Pons (tissue), 1 donor: ENCODE data around the gene C4orf54.

Source experiments
- DNase-seq: peaks from one replicate; pipeline ENCODE4 v3.0.0-alpha.2; 2016; ENCODE audit warnings: low spot score

Gene C4orf54

GRCh38 chr4:99657798-99658197 lies at the start of gene C4orf54:
Gene C4orf54, minus strand, starts transcription at chr4:99657828. Its CDS starts 3,180 bp downstream, at chr4:99654648.
- no peak for DNase-seq

GRCh38 chr4:99705891-99706290 lies 48.3 kb upstream of the C4orf54 start:
- no peak for DNase-seq

GRCh38 chr4:99696801-99697200 lies 39.2 kb upstream of the C4orf54 start:
- DNase-seq: peak; percentile 19

- no peak for DNase-seq
Observed at GRCh38 chr4:99693140-99693539, 35.5 kb upstream of the C4orf54 start.

- DNase-seq: no peak
Observed at GRCh38 chr4:99690990-99691389, 33.4 kb upstream of the C4orf54 start.

GRCh38 chr4:99690472-99690871 lies 32.8 kb upstream of the C4orf54 start:
- no peak for DNase-seq

DNA sequence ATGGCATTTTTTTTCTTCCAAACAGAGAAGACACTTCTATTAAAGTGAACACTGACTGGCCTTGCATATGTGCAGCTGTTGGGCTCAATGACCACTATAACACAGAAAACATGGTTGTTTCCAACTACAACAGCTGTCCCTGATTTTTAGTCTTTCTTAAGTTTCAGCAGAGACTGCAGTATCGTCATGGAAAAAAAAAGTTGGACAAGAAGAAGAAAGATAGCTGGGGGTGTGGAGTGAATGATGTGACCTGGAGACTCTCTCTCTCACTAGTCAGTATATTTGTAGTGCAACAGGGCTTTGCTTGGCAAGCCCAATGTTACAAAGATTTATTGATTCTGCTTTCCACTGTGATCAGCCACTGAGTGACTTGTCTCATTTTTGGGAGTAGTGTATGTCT lies 29.5 kb upstream of the C4orf54 start:
- no peak for DNase-seq

DNA sequence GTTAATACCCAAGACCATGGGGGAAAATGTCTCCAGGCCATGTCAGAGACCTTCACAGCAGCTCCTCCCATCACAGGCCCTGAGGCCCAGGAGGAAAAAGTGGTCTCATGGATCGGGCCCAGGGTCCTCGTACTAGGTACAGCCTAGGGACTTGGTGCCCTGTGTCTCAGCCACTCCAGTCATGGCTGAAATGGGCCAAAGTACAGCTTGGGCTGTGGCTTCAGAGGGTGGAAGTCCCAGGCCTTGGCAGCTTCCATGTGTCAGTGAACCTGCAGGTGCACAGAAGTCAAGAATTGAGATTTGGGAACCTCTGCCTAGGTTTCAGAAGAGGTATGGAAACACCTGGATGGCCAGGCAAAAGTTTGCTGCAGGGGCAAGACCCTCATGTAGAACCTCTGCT lies 27.6 kb upstream of the C4orf54 start:
- no peak for DNase-seq

DNA sequence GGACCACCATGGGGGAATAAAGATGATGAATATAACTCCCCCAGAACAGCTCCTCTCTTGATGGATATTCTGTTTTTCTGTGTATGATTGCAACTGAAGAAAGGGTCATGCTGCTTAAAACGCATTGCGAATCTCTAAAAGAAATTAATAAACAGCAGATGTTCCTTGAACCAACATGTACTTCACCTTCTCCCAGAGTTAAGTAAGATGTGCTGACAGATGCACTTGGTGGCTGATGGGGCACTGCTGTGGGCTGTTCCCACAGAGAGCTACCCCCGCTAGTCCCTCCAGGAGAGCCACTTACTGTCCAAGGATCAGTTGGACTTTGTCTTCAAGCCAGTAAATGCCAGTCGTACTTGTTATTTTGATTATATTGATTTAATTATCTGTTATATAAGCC lies 26.3 kb upstream of the C4orf54 start:
- DNase-seq: no peak

DNA sequence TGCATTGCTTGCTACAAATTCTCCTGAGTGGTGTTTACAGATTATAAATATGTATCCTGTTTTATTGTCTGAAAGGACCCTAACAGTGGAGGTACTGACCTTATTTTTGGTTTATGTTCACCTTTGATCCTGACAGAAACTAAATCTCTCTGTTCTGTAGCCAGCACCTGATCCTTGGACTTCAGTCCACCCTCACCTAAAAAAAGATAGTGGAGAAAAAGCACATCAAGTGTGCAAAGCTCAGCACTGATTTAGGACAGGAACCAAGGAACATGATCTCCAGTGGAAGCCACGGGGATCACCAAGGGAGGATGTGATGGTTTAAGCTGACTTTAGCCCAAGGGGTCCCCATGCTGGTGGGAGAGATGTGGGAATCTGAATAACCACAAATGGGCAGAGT lies 22.3 kb upstream of the C4orf54 start:
- DNase-seq: no peak

DNA sequence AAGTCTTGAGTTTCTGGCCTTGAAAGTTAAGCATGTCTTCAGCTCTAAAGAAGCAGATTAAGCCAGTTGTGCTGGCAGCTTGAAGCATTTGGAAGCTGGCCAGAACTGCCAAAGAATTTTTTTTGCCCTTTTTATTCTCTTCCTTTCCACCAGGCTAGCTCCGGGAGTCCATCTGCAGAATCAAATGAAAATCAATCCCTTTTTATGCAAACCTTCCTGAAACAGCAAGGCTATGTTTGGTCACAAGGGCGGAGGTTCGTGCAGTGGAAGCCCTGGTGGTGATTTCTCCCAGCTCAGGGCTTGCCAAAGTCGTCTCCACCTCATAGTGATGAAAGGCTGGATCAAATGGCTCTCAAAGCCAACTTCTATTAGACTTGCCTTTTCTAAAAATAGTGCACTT lies 21.6 kb upstream of the C4orf54 start:
- peak; percentile 17 for DNase-seq

DNA sequence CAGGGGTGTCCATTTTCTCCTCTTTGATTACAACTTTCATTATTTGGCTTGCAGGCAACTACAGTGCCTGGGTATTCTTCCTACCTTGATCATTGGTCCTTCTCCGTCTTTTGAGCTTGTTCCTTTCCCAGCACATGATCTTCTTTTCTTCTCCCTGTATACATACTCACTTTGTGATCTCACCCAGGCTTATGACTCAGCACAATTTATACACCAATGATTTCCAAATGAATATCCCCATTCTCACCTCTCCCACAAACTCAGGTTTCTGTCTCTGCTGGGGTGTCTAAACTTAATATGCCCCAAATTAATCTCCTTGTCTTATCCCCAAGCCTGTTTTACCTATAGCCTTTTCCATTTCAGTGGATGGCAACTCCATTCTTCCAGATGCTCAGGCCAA lies 19.5 kb upstream of the C4orf54 start:
- DNase-seq: no peak

DNA sequence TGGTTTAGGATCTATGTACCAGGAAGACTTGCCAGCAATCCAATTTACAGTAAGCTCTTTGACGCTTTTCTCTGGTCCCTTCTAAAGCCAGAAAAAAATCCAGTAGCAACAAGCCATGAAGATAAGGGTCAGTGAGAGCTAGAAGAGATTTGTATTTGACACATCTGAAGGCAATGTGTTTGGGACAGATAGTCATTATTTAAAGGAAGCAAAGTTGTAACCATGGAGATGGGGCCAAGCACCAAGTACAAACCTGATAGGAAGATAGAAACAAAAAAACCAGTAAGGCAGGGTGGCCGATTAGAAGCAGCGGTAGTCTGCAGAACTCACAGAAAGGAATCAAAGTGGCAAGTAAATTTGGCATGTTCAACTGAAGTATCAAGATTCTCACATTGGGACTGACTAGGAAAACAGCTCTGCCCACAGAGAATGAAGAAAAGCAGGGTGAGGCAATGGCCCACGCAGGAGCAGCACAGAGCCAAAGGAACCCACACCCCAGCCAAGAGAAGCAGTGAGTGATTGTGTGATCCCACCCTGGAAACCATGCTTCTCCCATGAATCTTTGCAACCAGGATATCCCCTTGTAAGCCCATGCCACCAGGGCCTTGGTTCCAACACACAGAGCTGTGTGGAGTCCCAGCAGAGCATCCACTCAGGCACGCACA lies 12.9 kb upstream of the C4orf54 start:
- DNase-seq: no peak

DNA sequence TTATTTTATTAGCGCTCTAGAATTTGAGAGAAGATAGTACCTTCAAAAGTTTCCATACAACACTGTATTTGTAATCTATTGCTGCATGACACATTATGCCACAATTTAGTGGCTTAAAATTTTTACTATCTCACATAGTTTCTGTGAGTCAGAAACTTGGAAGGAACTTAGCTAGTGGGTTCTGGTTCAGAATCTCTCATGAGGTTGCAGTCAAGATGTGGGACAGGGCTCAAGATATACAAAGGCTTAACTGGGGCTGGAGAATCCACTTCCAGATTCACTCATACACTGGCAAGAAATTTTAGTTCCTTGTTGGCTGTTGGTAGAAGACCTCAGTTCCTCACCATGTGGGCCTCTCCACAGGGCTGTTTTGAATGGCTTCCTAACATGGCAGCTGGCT lies 11.5 kb upstream of the C4orf54 start:
- DNase-seq: no peak

DNA sequence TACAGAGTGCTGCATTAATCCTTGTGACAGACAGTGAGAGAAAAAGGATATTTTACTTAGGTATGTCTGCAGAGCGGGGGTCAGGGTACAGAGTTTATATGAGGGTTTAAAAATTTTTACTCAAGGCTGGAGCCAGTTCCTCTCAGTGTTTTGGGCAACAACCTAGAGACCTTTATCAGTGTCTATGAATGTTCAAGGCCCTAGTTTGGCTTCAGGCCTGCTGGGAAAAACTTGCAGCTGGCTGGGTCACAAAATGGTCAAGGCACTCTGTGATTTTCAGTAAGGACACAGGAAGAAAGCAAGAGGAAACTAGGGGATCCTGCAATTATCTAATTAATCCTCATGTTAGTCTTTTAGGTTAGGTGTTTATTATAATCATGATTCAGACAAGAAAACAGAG lies 10.8 kb upstream of the C4orf54 start:
- DNase-seq: no peak

DNA sequence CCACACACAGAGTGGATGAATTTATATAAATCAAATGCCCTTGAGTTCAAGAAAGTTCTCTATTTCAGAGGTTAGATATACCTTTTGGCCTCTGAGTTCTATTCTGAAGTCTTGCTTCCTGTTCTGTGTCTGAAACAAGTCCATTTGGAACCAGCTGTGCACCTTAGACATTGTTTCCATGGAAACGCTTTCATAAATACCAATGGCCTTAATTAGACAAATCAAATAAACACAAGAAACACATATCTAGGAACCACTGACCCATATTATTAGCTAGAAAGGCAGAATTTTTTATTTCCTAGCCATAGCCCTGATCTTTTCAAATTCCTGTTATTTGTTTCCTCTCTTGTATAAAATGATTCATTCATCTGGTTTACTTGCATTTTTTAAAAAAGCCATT lies 8.4 kb upstream of the C4orf54 start:
- no peak for DNase-seq

DNA sequence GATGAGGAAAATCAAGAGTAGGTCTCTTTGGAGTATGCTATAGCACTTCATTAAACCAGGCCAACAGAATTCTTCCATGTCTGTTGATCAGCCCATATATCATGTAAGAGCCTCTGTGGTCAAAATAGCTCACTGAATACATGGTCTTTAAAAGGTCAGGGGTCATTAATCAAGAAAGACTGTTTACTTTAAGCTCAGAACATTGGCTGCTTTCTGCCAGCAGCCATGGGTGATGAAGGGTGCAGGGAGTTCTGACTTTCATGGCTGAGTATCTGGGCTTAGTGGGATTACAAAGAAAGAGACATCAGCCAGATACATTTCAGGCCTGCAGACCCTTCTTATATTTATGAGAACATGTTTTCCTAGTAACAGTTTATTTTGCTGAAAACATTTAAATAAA lies 7.1 kb upstream of the C4orf54 start:
- DNase-seq: no peak

- no peak for DNase-seq
Observed at GRCh38 chr4:99661907-99662306, 4.3 kb upstream of the C4orf54 start.

- no peak for DNase-seq
Observed at GRCh38 chr4:99658666-99659065, 1.0 kb upstream of the C4orf54 start.

DNA sequence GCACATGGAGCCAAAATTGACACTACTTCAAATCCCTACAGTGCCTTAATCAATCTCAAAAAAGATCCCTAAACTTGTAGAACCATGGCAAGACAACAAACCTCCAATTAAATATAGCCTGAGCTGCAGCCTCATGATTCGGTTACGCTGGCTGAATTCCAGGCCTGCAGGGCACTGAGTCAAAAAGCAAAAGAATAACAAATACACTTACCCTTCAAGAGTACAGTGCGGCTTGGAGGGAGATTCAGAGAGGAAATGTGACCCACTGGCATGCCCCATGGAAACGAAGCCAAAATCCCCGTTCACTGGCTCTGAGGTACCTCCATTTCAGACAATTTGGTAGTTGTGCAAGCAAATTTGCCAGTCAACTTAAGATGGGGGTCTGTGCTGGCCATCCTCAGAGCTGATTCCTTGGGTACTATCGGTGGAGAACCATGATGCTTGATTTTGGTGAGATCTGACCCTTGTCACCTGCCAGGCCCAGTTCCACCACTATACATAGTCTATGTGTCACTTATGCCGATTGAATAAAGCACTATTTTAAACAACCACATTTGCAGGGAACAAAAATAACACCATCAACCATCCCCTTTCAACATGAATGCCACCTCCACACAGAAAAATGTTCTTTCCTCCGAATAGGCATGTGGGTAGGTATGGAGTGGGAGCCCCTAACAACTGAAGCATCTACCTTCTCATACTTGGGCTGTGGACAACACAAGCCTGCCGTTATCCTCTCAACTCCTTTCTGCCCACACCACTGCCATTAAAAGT lies 2.1 kb downstream of the C4orf54 start:
- no peak for DNase-seq

DNA sequence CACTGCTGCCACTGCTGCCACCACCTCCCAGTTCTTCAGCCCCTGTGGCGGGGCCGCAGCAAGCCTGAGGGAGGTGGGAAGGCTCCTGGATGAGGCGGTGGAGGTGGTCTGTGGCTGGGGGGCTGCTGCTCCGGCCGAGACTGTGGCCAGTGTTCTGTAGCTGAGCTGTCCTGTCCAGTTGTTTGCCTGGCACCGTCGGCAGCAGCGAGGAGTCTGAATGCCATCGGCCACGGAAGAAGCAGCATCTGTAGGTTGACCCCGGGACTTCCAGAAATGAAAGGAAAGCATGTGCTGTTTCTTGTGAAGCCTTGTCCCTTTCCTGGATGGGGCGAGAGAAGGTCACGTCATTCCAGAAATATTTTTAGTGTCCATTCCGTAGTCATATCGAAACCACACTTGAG lies 3.3 kb downstream of the C4orf54 start:
- no peak for DNase-seq

GRCh38 chr4:99653916-99654315 lies 3.7 kb downstream of the C4orf54 start:
- no peak for DNase-seq

DNA sequence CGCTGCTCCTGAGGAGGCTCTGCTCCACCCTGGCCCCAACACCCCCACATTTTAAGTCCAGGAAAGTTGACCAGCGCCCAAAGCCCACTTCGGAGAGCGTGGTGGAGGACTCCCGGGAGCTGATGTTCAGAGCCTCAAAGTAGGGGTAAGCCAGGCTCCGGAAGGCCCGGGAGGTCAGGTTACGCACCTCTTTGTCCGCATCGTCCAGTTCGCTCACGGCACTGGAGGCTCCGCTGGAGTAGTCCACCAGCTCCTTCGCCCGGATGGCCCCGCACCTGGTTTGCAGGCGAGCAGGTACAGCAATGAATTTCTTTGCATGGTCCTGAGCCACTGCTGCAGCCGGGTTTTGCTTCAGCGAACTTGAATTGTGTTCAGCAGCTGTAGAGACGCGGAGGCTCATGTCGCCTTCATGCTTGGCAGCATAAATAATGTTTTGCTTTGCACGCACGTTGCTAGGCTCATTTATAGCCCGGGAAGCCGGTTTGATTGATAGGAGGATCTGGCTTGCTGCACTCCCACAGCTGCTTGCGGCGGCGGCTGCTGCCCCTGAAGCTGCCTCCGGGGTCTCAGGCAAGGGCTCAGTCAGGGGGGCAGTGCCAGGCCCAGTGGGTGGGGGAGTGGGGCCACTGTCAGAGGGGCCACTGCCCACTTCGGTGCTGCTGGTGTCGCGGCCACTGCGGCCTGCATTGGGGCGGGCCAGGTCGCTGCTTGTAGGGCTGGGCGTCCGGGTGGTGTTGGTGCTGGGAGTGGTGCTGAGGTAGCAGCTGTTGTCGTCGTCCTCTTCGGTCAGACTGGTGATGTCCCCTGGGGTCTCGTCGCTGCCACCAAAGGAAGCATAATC lies 4.8 kb downstream of the C4orf54 start:
- no peak for DNase-seq
